Measurements from ENCODE around the gene TM7SF2.

TM7SF2 gene

GRCh38 chr11:65121865-65122696 lies 10.4 kb downstream of the TM7SF2 start, which contains the start of the genes FAU and MRPL49:
TSS of gene FAU (minus strand) at chr11:65122134. CDS start at chr11:65121813, 321 bp downstream.
TSS of gene MRPL49 (plus strand) at chr11:65122321. CDS start at chr11:65122347, 26 bp downstream.
- no peaks in the 10 kb centered on the region for H3K27me3 Mint-ChIP-seq
- peak within 1 kb of the TSS; percentile 91 for H3K4me3 Mint-ChIP-seq
- intact Hi-C loops (cut with micrococcal nuclease), result no loop called here
- peak within 1 kb of the TSS; percentile 99 for H3K27ac Mint-ChIP-seq
- H3K36me3 Mint-ChIP-seq (ENCODE audit: low read depth), result peaks cover 86% of the 10 kb centered on the region
- peaks cover 33% of the 10 kb centered on the region for H3K4me1 Mint-ChIP-seq (ENCODE audit: low read depth)
- no peaks in the 10 kb centered on the region for H3K9me3 Mint-ChIP-seq

DNA sequence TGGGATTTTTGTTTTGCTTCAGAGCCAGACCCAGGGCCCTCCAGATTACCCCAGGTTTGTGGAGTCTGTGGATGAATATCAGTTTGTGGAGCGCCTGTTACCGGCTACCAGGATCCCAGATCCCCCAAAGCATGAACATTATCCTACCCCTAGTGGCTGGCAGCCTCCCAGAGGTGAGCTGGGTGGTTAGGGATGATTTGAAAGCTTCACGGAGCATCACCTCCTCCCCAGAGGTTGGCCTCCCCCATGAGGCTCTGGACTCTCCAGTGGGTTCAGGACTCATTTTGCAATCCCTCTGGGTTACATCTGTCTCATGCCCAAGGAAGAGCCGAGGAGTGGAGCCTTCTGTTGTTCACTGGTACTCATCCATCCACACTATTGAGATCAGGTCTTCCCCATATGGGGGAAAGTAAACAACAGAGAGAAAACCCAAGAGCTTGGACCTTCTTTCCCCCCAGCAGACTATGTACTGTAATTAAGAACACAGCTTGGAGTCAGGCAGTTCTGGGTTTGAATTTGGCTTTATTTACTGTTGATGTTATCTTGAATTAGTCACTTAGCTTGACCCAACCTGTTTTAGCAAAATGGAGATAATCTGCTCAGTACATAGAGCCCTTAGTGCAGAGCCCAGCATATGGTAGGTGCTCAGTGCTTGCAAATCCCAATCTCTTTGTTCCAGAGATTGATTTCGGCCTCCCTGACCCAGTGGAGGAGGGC lies 13.0 kb downstream of the TM7SF2 start:
- intact Hi-C loops (cut with micrococcal nuclease), result no loop called here
- Mint-ChIP-seq H3K36me3 (ENCODE audit: low read depth) (peaks cover 86% of the 10 kb centered on the region), H3K4me1 (ENCODE audit: low read depth) (peaks cover 18% of the 10 kb centered on the region), H3K9me3 (no peaks in the 10 kb centered on the region), H3K27ac (no peak overlapping the region), H3K27me3 (no peaks in the 10 kb centered on the region), H3K4me3 (no peak overlapping the region)

DNA sequence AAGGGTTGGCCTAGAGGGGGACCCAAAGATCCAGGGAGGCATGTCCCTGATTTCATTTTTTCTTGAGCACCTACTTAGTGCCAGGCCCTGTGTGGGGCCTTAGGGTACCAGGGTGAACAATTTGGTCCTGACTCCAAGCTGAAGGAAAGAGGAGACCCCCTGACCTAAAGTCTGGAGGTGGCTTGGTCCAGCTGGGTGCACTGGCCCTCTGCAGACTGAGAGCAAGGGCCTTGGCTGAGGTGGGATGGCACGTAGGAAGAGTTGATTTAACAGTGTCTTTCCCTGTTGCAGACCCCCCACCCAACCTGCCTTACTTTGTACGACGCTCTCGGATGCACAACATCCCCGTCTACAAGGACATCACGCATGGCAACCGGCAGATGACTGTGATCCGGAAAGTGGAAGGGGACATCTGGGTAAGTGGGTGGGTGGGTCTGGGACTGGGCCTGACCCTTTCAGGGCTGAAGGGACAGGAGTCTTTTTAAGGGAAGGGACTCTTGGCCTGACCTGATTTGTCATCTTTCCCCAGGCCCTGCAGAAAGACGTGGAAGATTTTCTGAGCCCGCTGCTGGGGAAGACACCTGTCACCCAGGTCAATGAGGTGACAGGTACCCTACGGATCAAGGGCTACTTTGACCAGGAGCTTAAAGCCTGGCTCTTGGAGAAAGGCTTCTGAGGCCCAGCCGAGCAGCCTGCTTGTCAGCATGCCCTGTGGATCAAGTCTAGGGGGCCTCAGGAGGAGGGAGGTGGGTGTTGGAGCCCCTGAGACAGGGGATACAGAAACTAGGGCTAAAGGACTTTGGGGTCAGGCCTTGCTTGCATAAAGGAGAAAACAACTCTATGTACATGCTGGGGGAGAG lies 13.8 kb downstream of the TM7SF2 start:
- H3K4me1 Mint-ChIP-seq (ENCODE audit: low read depth), result peaks cover 12% of the 10 kb centered on the region
- H3K36me3 Mint-ChIP-seq (ENCODE audit: low read depth), result peaks cover 86% of the 10 kb centered on the region
- H3K4me3 Mint-ChIP-seq, result no peak overlapping the region
- no peaks in the 10 kb centered on the region for H3K27me3 Mint-ChIP-seq
- no peak overlapping the region for H3K27ac Mint-ChIP-seq
- H3K9me3 Mint-ChIP-seq, result no peaks in the 10 kb centered on the region
- intact Hi-C loops (cut with micrococcal nuclease), result no loop called here

DNA sequence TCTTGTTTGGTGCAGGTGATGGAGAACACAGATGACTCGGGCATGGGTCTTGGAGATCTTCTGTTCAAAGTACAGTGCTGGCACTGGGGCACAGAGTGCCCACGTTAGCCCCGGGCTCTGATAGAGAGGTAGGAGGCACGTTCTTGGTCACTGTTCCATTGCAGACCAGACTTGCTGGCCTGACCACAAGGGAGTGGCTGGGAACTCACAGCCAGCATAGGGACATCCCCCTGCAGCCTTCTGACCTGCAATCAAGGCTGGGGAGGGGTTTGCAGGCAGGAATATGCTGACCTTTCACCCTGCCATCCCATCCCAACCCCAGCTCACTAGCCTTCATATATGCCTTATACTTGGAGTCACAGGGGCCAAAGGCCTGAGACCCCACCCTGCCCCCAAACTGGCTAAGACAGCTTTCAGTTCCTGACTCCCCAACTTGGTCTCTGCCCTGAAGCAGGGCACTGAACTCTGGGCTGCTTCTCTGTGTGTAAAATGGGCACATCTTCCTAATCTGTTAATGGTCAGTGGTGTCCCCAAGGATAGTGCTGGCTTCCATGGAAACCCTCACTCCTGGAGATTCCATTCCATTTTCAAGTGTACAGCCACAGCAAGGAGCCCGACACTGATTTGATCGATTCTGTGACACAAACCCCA lies 15.1 kb downstream of the TM7SF2 start:
- H3K9me3 Mint-ChIP-seq, result no peaks in the 10 kb centered on the region
- intact Hi-C loops (cut with micrococcal nuclease), result no loop called here
- H3K4me3 Mint-ChIP-seq, result no peak overlapping the region
- no peak overlapping the region for H3K27ac Mint-ChIP-seq
- no peaks in the 10 kb centered on the region for H3K27me3 Mint-ChIP-seq
- peaks cover 86% of the 10 kb centered on the region for H3K36me3 Mint-ChIP-seq (ENCODE audit: low read depth)
- H3K4me1 Mint-ChIP-seq (ENCODE audit: low read depth), result peaks cover under 1% of the 10 kb centered on the region

GRCh38 chr11:65127473-65128181 lies 16.0 kb downstream of the TM7SF2 start:
- peaks cover 10% of the 10 kb centered on the region for H3K4me1 Mint-ChIP-seq (ENCODE audit: low read depth)
- intact Hi-C loops (cut with micrococcal nuclease), result no loop called here
- no peak overlapping the region for H3K27ac Mint-ChIP-seq

DNA sequence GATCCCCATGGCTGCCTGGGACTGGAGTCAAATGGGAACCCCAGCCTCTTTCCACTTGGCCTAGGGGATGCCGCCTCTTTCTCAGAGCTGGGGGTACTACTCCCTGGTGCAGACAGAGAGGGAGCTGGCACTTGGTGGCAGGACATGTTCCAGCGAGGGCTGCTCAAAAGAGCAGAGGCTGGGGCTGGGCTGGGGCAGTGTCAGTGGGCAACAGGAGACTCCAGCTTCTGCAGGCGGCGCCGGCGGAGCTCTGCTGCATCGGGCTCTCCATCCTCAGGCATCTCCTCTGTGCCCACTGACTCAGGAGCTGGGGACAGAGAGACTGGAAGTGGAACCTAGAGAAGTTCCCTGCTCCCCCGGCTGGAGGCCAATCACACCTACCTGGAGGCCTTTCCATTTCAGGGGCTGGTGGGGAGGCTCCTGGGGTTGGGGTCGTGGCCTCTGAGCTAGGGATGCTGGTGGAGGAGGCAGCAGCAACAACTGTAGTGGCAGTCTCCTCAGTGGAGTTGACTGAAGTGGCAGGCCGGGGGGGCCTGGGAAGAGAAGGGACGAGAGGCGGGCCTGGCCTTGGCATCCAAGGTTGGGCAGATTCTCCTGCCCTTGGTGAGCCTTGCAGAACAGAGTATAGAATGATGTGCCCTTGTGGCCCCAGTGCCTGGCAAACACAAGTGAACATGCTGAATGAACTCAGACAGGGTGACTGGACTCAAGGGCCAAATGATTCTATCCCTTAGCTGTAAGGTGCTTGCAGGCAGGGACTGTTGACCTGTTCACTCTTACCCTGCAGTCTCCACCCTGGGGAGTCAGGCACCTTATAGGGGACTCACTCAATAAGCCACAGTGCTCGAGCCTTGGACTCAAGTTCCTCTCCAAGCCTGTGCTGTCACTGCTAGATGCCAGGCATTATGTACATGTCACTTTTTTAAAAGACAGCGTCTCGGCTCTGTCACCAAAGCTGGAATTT lies 16.8 kb downstream of the TM7SF2 start:
- no peaks in the 10 kb centered on the region for H3K9me3 Mint-ChIP-seq
- peaks cover 96% of the 10 kb centered on the region for H3K36me3 Mint-ChIP-seq (ENCODE audit: low read depth)
- H3K27ac Mint-ChIP-seq, result no peak overlapping the region
- no peak overlapping the region for H3K4me3 Mint-ChIP-seq
- no peaks in the 10 kb centered on the region for H3K27me3 Mint-ChIP-seq
- intact Hi-C loops (cut with micrococcal nuclease), result no loop called here
- H3K4me1 Mint-ChIP-seq (ENCODE audit: low read depth), result peaks cover 18% of the 10 kb centered on the region

More at GRCh38 chr11:65127473-65128181, 16.0 kb downstream of the TM7SF2 start:
- Mint-ChIP-seq H3K27me3 (no peaks in the 10 kb centered on the region), H3K4me3 (no peak overlapping the region), H3K36me3 (ENCODE audit: low read depth) (peaks cover 88% of the 10 kb centered on the region), H3K9me3 (no peaks in the 10 kb centered on the region)

GRCh38 chr11:65129649-65130441 lies 18.2 kb downstream of the TM7SF2 start:
- intact Hi-C loops (cut with micrococcal nuclease), result no loop called here
- H3K9me3 Mint-ChIP-seq, result no peaks in the 10 kb centered on the region
- peaks cover 21% of the 10 kb centered on the region for H3K4me1 Mint-ChIP-seq (ENCODE audit: low read depth)
- H3K27me3 Mint-ChIP-seq, result no peaks in the 10 kb centered on the region
- no peak overlapping the region for H3K4me3 Mint-ChIP-seq
- peaks cover 100% of the 10 kb centered on the region for H3K36me3 Mint-ChIP-seq (ENCODE audit: low read depth)
- H3K27ac Mint-ChIP-seq, result no peak overlapping the region

DNA sequence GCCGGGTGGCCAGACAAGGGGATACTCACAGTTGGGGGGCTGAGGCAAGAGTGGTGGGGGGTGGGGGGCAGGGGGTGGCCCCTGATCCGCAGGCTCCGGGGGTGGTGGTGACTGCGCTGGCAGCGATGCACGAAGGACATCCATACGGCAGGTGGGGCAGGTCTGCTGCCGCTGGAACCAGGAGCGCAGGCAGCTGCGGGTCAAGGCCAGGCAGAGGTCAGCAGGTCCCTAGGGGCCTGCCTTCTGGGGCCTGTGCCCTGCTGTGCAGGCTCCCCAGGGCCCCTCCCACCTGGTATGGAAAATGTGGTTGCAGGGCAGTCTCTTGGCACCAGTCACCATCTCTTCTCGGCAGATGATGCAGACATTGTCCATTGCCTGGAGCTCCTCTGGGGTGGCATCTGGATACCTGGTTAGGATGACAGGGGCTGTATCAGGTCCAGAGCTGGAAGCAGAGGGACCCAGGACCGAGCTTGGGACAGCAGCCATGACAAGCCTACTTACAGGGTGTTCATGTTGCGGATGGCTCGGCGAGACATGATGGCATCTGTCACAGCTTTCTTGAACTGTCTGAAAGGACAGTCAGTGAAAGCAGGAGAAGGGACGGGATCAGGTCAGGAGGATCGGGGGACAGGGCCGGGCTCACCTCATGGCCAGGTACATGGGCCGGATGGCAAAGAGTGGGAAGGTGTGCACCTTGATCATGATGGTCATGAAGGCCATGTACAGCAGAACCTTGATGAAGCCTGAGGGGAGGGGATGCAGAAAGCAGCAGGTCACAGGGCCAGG lies 19.2 kb downstream of the TM7SF2 start:
- intact Hi-C loops (cut with micrococcal nuclease), result no loop called here
- Mint-ChIP-seq H3K27ac (no peak overlapping the region), H3K9me3 (no peaks in the 10 kb centered on the region), H3K4me1 (ENCODE audit: low read depth) (peaks cover 23% of the 10 kb centered on the region), H3K27me3 (no peaks in the 10 kb centered on the region), H3K4me3 (no peak overlapping the region), H3K36me3 (ENCODE audit: low read depth) (peaks cover 95% of the 10 kb centered on the region)

DNA sequence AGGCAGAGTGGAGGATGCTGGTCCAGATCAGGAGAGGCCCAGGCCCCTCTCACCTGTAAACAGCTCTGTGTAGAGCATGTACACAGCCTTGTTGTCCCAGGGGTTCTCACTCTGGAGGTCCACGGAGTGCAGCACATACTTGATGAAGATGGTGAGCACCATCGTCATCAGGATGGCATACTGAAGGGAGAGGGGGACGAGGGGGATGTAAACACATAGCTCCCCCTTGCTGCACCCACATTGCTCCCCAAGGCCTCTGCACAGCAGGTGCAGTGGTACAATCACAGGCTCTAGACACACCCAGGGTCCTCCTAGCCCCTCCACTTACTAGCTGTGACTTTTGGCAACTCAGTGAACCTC lies 19.7 kb downstream of the TM7SF2 start:
- no peaks in the 10 kb centered on the region for H3K9me3 Mint-ChIP-seq
- intact Hi-C loops (cut with micrococcal nuclease), result no loop called here
- peaks cover 89% of the 10 kb centered on the region for H3K36me3 Mint-ChIP-seq (ENCODE audit: low read depth)
- no peaks in the 10 kb centered on the region for H3K27me3 Mint-ChIP-seq
- H3K4me3 Mint-ChIP-seq, result no peak overlapping the region
- no peak overlapping the region for H3K27ac Mint-ChIP-seq
- peaks cover 29% of the 10 kb centered on the region for H3K4me1 Mint-ChIP-seq (ENCODE audit: low read depth)

DNA sequence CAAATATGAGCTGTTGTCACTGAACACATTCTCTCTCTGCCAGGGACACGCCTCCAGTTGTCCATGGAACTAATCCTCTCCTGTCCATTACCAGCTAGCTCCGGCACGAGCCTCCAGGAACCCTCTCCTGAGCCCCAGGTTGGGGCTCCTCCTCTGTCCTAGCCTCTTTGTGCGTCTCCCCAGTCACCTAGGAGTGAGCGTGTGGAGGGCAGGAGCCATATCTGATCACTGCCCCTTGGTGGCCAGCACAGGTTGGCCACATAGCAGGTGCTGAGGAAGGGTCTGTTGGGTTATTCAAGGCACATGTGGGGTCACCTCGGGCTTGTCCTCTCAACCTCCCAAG lies 20.2 kb downstream of the TM7SF2 start:
- Mint-ChIP-seq H3K27ac (no peak overlapping the region), H3K36me3 (ENCODE audit: low read depth) (peaks cover 84% of the 10 kb centered on the region), H3K27me3 (no peaks in the 10 kb centered on the region), H3K4me3 (no peak overlapping the region), H3K9me3 (no peaks in the 10 kb centered on the region), H3K4me1 (ENCODE audit: low read depth) (peaks cover 32% of the 10 kb centered on the region)
- intact Hi-C loops (cut with micrococcal nuclease), result no loop called here

Measured in dendritic cell treated with granulocyte-macrophage colony-stimulating factor and Interleukin-4, amounts not matched to agents 40 ng/mL and 50 ng/mL, for 4 days (primary cell).